Common myeloid progenitor, CD34-positive (primary cell): ENCODE measurements around the gene TMEM238L.

Experiments used
- CTCF ChIA-PET: fragments of 350-600 bp; sonication (Branson Sonifier 250); formaldehyde crosslinking; loops from one replicate; lab custom pipeline; 2021; ENCODE audit warnings: antibody characterized with exemption; lab: Charles Lee
- POLR2A ChIA-PET: fragments of 350-600 bp; sonication (Branson Sonifier 250); formaldehyde crosslinking; loops from one replicate; lab custom pipeline; 2021; ENCODE audit warnings: antibody characterized with exemption; lab: Charles Lee
- DNase-seq, 3 donors: peaks; one replicate each; pipeline versions ENCODE4 v3.0.0 to v3.0.0-alpha.2; 2013
- H3K27ac ChIP-seq, 2 experiments: 1 replicate in 1 of 2; 2 replicates in 1 of 2; pipeline ENCODE4 v1.7.0; 2013; ENCODE audit warnings: inconsistent platforms in 2 of 2, low read length in 2 of 2, mild to moderate bottlenecking in 2 of 2, low read depth in 1 of 2, moderate library complexity in 1 of 2; ENCODE audit not compliant: severe bottlenecking in 2 of 2, insufficient read depth in 1 of 2, poor library complexity in 1 of 2
- H3K27me3 ChIP-seq, 5 experiments: replicated peaks in 2 of 5; 1 replicate in 3 of 5; 2 replicates in 2 of 5; pipeline versions ENCODE4 v1.6.1 to v1.7.0; 2013; ENCODE audit warnings: low read length in 4 of 5, mild to moderate bottlenecking in 2 of 5, moderate library complexity in 2 of 5, inconsistent platforms in 1 of 5; ENCODE audit not compliant: insufficient read depth in 5 of 5, control insufficient read depth in 4 of 5
- H3K36me3 ChIP-seq, 4 experiments: 1 replicate in 2 of 4; 2 replicates in 2 of 4; pipeline versions ENCODE4 v1.6.1 to v1.7.0; 2013; ENCODE audit warnings: low read length in 3 of 4, control low read depth in 1 of 4, mild to moderate bottlenecking in 1 of 4; ENCODE audit not compliant: control insufficient read depth in 4 of 4, insufficient read depth in 4 of 4
- H3K4me1 ChIP-seq, 4 experiments: 1 replicate in 3 of 4; 2 replicates in 1 of 4; pipeline versions ENCODE4 v1.6.1 to v1.7.1; 2013; ENCODE audit warnings: low read length in 3 of 4, mild to moderate bottlenecking in 3 of 4, control low read depth in 1 of 4, inconsistent platforms in 1 of 4, moderate library complexity in 1 of 4; ENCODE audit not compliant: control insufficient read depth in 4 of 4, insufficient read depth in 4 of 4; ENCODE audit errors: control extremely low read depth in 1 of 4
- H3K4me3 ChIP-seq, 7 experiments: 1 replicate in 4 of 7; 2 replicates in 3 of 7; pipeline versions ENCODE4 v1.5.1 to v1.7.0; 2013; ENCODE audit warnings: mild to moderate bottlenecking in 7 of 7, low read length in 6 of 7, moderate library complexity in 6 of 7, inconsistent platforms in 2 of 7, low read depth in 2 of 7, control low read depth in 1 of 7; ENCODE audit not compliant: insufficient read depth in 4 of 7, control insufficient read depth in 1 of 7; ENCODE audit errors: extremely low read depth in 1 of 7
- H3K9me3 ChIP-seq, 5 experiments: 1 replicate in 4 of 5; 2 replicates in 1 of 5; pipeline versions ENCODE4 v1.6.1 to v1.7.1; 2013; ENCODE audit warnings: low read length in 4 of 5, mild to moderate bottlenecking in 2 of 5, inconsistent platforms in 1 of 5, low read depth in 1 of 5, moderate library complexity in 1 of 5; ENCODE audit not compliant: control insufficient read depth in 4 of 5, insufficient read depth in 2 of 5; ENCODE audit errors: control extremely low read depth in 1 of 5
- WGBS: methylation state at CpG from one replicate; pipeline ENCODE4 v1.1.5; 2013; ENCODE audit not compliant: insufficient coverage; 5-methylcytosine and 5-hydroxymethylcytosine counted together

The TMEM238L gene

DNA sequence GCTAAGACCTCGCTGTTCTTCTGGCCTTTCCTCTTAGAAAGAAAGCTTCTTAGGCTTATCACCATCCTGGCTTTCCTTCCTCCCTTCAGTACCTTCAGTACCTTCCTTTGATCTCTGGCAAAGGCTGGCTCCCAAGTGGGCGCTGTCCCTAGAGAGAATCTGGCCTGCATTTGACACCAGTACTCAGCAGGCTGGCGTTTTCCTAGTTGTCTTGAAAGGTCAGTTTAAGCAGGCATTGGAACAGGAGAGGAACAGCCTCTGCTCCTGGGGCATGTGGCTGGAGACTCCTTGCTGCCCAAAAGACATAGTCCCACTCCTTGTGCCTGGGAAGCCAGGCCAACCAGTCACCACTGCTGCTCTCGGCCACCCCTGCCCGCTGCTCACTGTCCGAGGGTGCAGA is 34.1 kb downstream of the TMEM238L start:
- no peak overlapping the region for H3K27ac ChIP-seq
- POLR2A ChIA-PET = no interaction called here
- H3K27me3 ChIP-seq = no peaks in the 10 kb centered on the region
- 88% methylated on average over 6 of the region's 6 CpGs for WGBS
- CTCF ChIA-PET = interaction anchor here (1.2 kb wide), 1 partner anchor 75 kb away, joined by 5 read pairs; no protein-coding TSS in a partner anchor
- H3K4me1 ChIP-seq = no peaks in the 10 kb centered on the region
- peaks cover 0 to 5% (median 3%) of the 10 kb centered on the region in 5 experiments for H3K9me3 ChIP-seq
- peaks cover 0 to 14% (median 0%) of the 10 kb centered on the region in 4 experiments for H3K36me3 ChIP-seq
- DNase-seq = no peak
- H3K4me3 ChIP-seq = no peak overlapping the region

DNA sequence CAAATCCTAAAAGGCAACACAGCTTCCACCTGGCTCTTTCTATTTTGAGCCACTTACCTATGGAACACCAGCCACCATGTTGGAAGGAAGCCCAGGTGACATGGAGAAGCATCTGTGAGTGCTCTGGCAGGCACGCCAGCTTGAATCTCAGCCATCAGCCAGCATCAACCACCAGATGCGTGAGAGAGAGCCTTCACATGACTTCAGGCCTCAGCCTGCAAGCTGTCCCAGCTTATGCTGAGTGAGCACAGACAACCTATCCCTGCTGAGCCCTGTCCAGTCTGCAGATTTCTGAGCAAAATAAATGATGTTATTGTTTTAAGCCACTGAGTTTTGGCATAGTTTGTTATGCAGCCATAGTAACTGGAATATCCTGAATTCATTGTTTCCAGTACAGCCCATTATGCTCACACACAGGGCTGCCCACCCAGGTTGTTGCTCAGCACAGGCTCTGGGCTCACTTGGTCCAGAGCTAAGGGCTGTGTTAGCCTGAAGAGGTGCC is 35.1 kb downstream of the TMEM238L start:
- H3K27ac ChIP-seq = no peak overlapping the region
- no peak overlapping the region for H3K4me3 ChIP-seq
- H3K4me1 ChIP-seq = no peaks in the 10 kb centered on the region
- POLR2A ChIA-PET = no interaction called here
- WGBS = 100% methylated on average over 2 of the region's 2 CpGs
- H3K36me3 ChIP-seq = peaks cover 0 to 14% (median 0%) of the 10 kb centered on the region in 4 experiments
- H3K9me3 ChIP-seq = peaks cover 0 to 5% (median 3%) of the 10 kb centered on the region in 5 experiments
- no peak for DNase-seq
- CTCF ChIA-PET = interaction anchor here (1.2 kb wide), 1 partner anchor 76 kb away, joined by 5 read pairs; no protein-coding TSS in a partner anchor
- no peaks in the 10 kb centered on the region for H3K27me3 ChIP-seq

DNA sequence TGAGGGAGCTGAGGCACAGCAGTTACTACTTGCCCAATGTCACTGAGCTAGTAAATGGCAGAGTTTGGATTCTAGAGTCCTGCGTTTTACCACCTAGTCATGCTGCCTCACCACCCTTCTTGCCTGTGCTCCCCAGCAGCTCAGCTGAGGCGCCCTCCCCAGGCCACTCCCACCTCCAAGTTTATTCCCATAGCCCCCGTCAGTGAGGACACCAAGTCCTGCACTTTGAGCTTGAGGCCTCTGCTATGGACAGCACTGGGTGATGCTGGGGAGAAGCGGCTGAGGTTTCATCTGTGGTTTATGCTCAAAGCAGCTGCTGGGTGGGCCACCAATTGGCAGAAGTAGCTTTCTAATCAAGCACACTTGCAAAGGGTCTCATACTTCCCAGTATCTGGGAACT is 36.7 kb downstream of the TMEM238L start:
- Histone ChIP-seq H3K4me1 (no peaks in the 10 kb centered on the region), H3K36me3 (peaks cover 0 to 14% (median 0%) of the 10 kb centered on the region in 4 experiments), H3K9me3 (peaks cover 0 to 3% (median under 1%) of the 10 kb centered on the region in 5 experiments), H3K27me3 (no peaks in the 10 kb centered on the region), H3K4me3 (no peak overlapping the region), H3K27ac (no peak overlapping the region)
- POLR2A ChIA-PET = no interaction called here
- no peak for DNase-seq
- 100% methylated on average over 4 of the region's 4 CpGs for WGBS
- CTCF ChIA-PET = interaction anchor here (0.7 to 1.5 kb wide), 5 partner anchors 18 to 78 kb away, joined by 3 to 5 read pairs (median 3); no protein-coding TSS in a partner anchor

DNA sequence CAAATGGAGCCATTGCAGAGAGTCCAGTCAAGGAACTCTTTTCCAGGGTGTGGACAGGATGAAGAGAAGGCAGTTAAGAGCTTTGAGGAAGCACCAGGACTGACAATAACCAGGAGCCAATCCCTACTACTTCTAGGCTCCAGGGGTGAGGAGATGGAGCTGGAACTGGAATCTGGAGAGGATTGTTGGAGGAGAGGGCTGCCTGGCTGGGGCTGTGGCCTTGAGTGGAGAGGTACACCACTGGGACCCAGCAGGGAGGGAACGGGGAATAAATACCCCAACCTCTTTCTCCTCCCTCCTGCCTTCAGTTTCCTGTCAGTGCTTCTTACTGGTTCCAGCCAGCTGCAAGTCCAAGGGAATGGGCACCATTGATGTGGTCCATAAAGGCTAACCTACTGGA is 41.9 kb downstream of the TMEM238L start:
- no peaks in the 10 kb centered on the region for H3K9me3 ChIP-seq
- no peak overlapping the region for H3K4me3 ChIP-seq
- peaks cover 0 to 11% (median under 1%) of the 10 kb centered on the region in 4 experiments for H3K36me3 ChIP-seq
- no peaks in the 10 kb centered on the region for H3K27me3 ChIP-seq
- ChIA-PET POLR2A (no interaction called here), CTCF (interaction anchor here (1.1 to 1.4 kb wide), 2 partner anchors 10 to 25 kb away, joined by 4 to 8 read pairs; no protein-coding TSS in a partner anchor)
- no CpG with 5 or more reads among the region's 1 CpG for WGBS
- no peak overlapping the region for H3K27ac ChIP-seq
- H3K4me1 ChIP-seq = no peaks in the 10 kb centered on the region
- DNase-seq = no peak

GRCh38 chr17:10761281-10761680 is 42.6 kb downstream of the TMEM238L start:
- DNase-seq = no peak
- no peaks in the 10 kb centered on the region for H3K4me1 ChIP-seq
- CTCF ChIA-PET = interaction anchor here (1.4 kb wide), 1 partner anchor 9 kb away, joined by 8 read pairs; no protein-coding TSS in a partner anchor
- H3K9me3 ChIP-seq = no peaks in the 10 kb centered on the region
- H3K27me3 ChIP-seq = no peaks in the 10 kb centered on the region
- WGBS = 95% methylated on average over 2 of the region's 2 CpGs
- POLR2A ChIA-PET = no interaction called here
- peaks cover 0 to 8% (median 4%) of the 10 kb centered on the region in 4 experiments for H3K36me3 ChIP-seq
- no peak overlapping the region for H3K27ac ChIP-seq
- H3K4me3 ChIP-seq = no peak overlapping the region

GRCh38 chr17:10758062-10758461 is 45.8 kb downstream of the TMEM238L start:
- no peak overlapping the region for H3K4me3 ChIP-seq
- no peak overlapping the region for H3K27ac ChIP-seq
- H3K4me1 ChIP-seq = no peaks in the 10 kb centered on the region
- no peaks in the 10 kb centered on the region for H3K27me3 ChIP-seq
- no peaks in the 10 kb centered on the region for H3K9me3 ChIP-seq
- peaks cover 0 to 9% (median 4%) of the 10 kb centered on the region in 4 experiments for H3K36me3 ChIP-seq
- no peak for DNase-seq
- WGBS = 100% methylated on average over 4 of the region's 6 CpGs
- ChIA-PET POLR2A (interaction anchor here (1.0 kb wide), 1 partner anchor 9 kb away, joined by 3 read pairs; no protein-coding TSS in a partner anchor), CTCF (no interaction called here)

- peaks cover 0 to 11% (median 4%) of the 10 kb centered on the region in 4 experiments for H3K36me3 ChIP-seq
- H3K9me3 ChIP-seq = no peaks in the 10 kb centered on the region
- ChIA-PET POLR2A (interaction anchor here (1.0 kb wide), 1 partner anchor 9 kb away, joined by 3 read pairs; no protein-coding TSS in a partner anchor), CTCF (no interaction called here)
- H3K27ac ChIP-seq = no peak overlapping the region
- H3K4me1 ChIP-seq = no peaks in the 10 kb centered on the region
- no peaks in the 10 kb centered on the region for H3K27me3 ChIP-seq
- no peak overlapping the region for H3K4me3 ChIP-seq
- WGBS = 95% methylated on average over 2 of the region's 2 CpGs
- no peak for DNase-seq
These were observed 46.3 kb downstream of the TMEM238L start for GRCh38 chr17:10757647-10758046.
